Testis (tissue), 3 donors: ENCODE measurements around the gene RFX7. TPM values are rescaled to one million over a fixed set of nuclear protein-coding genes. Genes with fewer than 3 reads are reported as not detected.

Source experiments
- DNase-seq: peaks from one replicate; pipeline ENCODE4 v3.0.0-alpha.2; 2019
- H3K27ac ChIP-seq, 2 donors: fragments of 200-600 bp; sonication (generic); one replicate each; pipeline ENCODE4 v1.5.1; 2019
- H3K27me3 ChIP-seq: fragments of 200-600 bp; sonication (generic); one replicate; pipeline ENCODE4 v1.5.1; 2019
- H3K36me3 ChIP-seq: fragments of 200-600 bp; sonication (generic); one replicate; pipeline ENCODE4 v1.5.1; 2017; ENCODE audit warnings: low read depth; ENCODE audit errors: missing control alignments
- H3K4me1 ChIP-seq: fragments of 200-600 bp; sonication (generic); one replicate; pipeline ENCODE4 v1.5.1; 2019
- H3K4me3 ChIP-seq, 2 donors: fragments of 200-600 bp; sonication (generic); one replicate each; pipeline ENCODE4 v1.5.1; 2017 to 2019
- H3K9me3 ChIP-seq: fragments of 200-600 bp; sonication (generic); one replicate; pipeline ENCODE4 v1.5.1; 2017
- CTCF ChIP-seq, 3 experiments: fragments of 450-650 bp in 2 of 3; fragments of 200-600 bp in 1 of 3; sonication (generic) in 1 of 3; IDR thresholded peaks; one replicate each; pipeline ENCODE4 v1.5.1; 2016 to 2019; ENCODE audit warnings: antibody characterized with exemption in 3 of 3, mild to moderate bottlenecking in 2 of 3, moderate library complexity in 1 of 3
- POLR2A ChIP-seq: fragments of 450-650 bp; IDR thresholded peaks from one replicate; pipeline ENCODE4 v1.6.1; 2017; ENCODE audit warnings: antibody characterized with exemption, mild to moderate bottlenecking, moderate library complexity
- WGBS, 2 donors: methylation state at CpG; one replicate each; pipeline ENCODE4 v1.1.5; 2018; 5-methylcytosine and 5-hydroxymethylcytosine counted together
- intact Hi-C: fragments of 100-400 bp; cut with DNase I; formaldehyde crosslinking; loops from one replicate; pipeline ENCODE4 v1.15.1; 2023; ENCODE audit warnings: low total_unique reads
- polyA plus RNA-seq: library from polyadenylated mRNA; stranded (reverse); fragments of 350-450 nt; fragmentation: Illumina TruSeq; extraction: RNeasy Lipid Tissue Mini Kit (QIAGEN cat#74804); gene quantifications from one replicate; pipeline ENCODE4 v1.2.3, GENCODE V29; 2014; ENCODE audit warnings: low read depth, low replicate concordance; ENCODE audit not compliant: insufficient read depth
- total RNA-seq, 2 donors: library from RNA; depleted of rRNA; stranded (reverse); fragments of >200 nt; gene quantifications; one replicate each; pipeline ENCODE4 v1.2.3, GENCODE V29; 2016

The RFX7 gene
- total and polyA plus RNA-seq, 3 donors from 2014 or later, result 17.5 to 21.6 (median 19.7) TPM

GRCh38 chr15:56254265-56254664, 10.6 kb upstream of the RFX7 start:
- H3K9me3 ChIP-seq, result no peaks in the 10 kb centered on the region
- no peak overlapping the region for H3K4me3 ChIP-seq
- H3K36me3 ChIP-seq, result no peaks in the 10 kb centered on the region
- H3K27me3 ChIP-seq, result no peaks in the 10 kb centered on the region
- no peaks in the 10 kb centered on the region for H3K4me1 ChIP-seq
- DNase-seq, result no peak
- H3K27ac ChIP-seq, result no peak overlapping the region
- no peak for TF ChIP-seq CTCF (IDR thresholded peaks at IDR 0.05)
- TF ChIP-seq POLR2A, result no peak
- intact Hi-C loops, result no loop called here

- H3K4me1 ChIP-seq, result no peaks in the 10 kb centered on the region
- no peak for DNase-seq
- 47 to 58% methylated on average over 2 of the region's 2 CpGs for WGBS, 2 donors
Observed at GRCh38 chr15:56252386-56252785, 8.7 kb upstream of the RFX7 start.

GRCh38 chr15:56251315-56252095, 7.8 kb upstream of the RFX7 start:
- WGBS, 2 donors, result 74 to 75% methylated on average over 4 of the region's 4 CpGs
- Histone ChIP-seq H3K4me3 (no peak overlapping the region), H3K36me3 (no peaks in the 10 kb centered on the region), H3K9me3 (no peaks in the 10 kb centered on the region), H3K4me1 (no peaks in the 10 kb centered on the region), H3K27me3 (no peaks in the 10 kb centered on the region), H3K27ac (no peak overlapping the region)
- DNase-seq, result no peak
- TF ChIP-seq POLR2A (no peak), CTCF (IDR thresholded peaks at IDR 0.05) (no peak)
- intact Hi-C loops, result no loop called here

More at GRCh38 chr15:56252386-56252785, 8.7 kb upstream of the RFX7 start:
- no peaks in the 10 kb centered on the region for H3K36me3 ChIP-seq
- no peak overlapping the region for H3K27ac ChIP-seq
- TF ChIP-seq CTCF (IDR thresholded peaks at IDR 0.05), result no peak
- no peak for TF ChIP-seq POLR2A
- intact Hi-C loops, result no loop called here
- H3K27me3 ChIP-seq, result no peaks in the 10 kb centered on the region
- no peaks in the 10 kb centered on the region for H3K9me3 ChIP-seq
- H3K4me3 ChIP-seq, result no peak overlapping the region

- 93 to 100% methylated on average over 1 of the region's 1 CpG for WGBS, 2 donors
- TF ChIP-seq POLR2A, result no peak
- no peak for TF ChIP-seq CTCF (IDR thresholded peaks at IDR 0.05)
- intact Hi-C loops, result no loop called here
- Histone ChIP-seq H3K9me3 (no peaks in the 10 kb centered on the region), H3K27me3 (no peaks in the 10 kb centered on the region), H3K27ac (no peak overlapping the region), H3K4me3 (no peak overlapping the region), H3K4me1 (peaks cover 2% of the 10 kb centered on the region), H3K36me3 (no peaks in the 10 kb centered on the region)
- DNase-seq, result no peak
Observed at GRCh38 chr15:56250626-56251025, 6.9 kb upstream of the RFX7 start.

GRCh38 chr15:56249092-56249491, 5.4 kb upstream of the RFX7 start:
- intact Hi-C loops, result no loop called here
- DNase-seq, result no peak
- Histone ChIP-seq H3K27ac (no peak overlapping the region), H3K27me3 (no peaks in the 10 kb centered on the region), H3K4me1 (peaks cover 13% of the 10 kb centered on the region), H3K9me3 (no peaks in the 10 kb centered on the region), H3K4me3 (no peak overlapping the region), H3K36me3 (no peaks in the 10 kb centered on the region)
- TF ChIP-seq CTCF (IDR thresholded peaks at IDR 0.05), result no peak
- TF ChIP-seq POLR2A, result no peak
